GM13977 (cell line): ENCODE measurements around the gene MSANTD1.
"Not testable (repeated sequence)": the region's sequence is repeated elsewhere in the genome, so short reads cannot be mapped to it uniquely, and the experiment has no call there.

ENCODE experiments used
- DNase-seq: peaks from one replicate; pipeline ENCODE4 v3.0.0; 2012; ENCODE audit warnings: low spot score
- in situ Hi-C: fragments of 300-500 bp; cut with MboI; formaldehyde crosslinking; loops from one replicate; pipeline ENCODE4 v1.12.0; 2022; ENCODE audit warnings: low sequenced_read_pairs, low pct_unique_long_range_greater_than_20kb, mixed read lengths, inconsistent platforms; ENCODE audit not compliant: unreplicated experiment
- TF ChIP-seq, protein P1 (sequence below): IDR thresholded peaks from 2 replicates; pipeline ENCODE4 v1.5.1; 2012; ENCODE audit warnings: mild to moderate bottlenecking, control low read depth; ENCODE audit not compliant: insufficient read depth; ENCODE audit errors: extremely low read depth, missing control alignments

The MSANTD1 gene

GRCh38 chr4:3296651-3297050 is 47.7 kb downstream of the MSANTD1 start:
- in situ Hi-C loops = no loop called here
- no peak for DNase-seq
- TF ChIP-seq, protein P1, sequence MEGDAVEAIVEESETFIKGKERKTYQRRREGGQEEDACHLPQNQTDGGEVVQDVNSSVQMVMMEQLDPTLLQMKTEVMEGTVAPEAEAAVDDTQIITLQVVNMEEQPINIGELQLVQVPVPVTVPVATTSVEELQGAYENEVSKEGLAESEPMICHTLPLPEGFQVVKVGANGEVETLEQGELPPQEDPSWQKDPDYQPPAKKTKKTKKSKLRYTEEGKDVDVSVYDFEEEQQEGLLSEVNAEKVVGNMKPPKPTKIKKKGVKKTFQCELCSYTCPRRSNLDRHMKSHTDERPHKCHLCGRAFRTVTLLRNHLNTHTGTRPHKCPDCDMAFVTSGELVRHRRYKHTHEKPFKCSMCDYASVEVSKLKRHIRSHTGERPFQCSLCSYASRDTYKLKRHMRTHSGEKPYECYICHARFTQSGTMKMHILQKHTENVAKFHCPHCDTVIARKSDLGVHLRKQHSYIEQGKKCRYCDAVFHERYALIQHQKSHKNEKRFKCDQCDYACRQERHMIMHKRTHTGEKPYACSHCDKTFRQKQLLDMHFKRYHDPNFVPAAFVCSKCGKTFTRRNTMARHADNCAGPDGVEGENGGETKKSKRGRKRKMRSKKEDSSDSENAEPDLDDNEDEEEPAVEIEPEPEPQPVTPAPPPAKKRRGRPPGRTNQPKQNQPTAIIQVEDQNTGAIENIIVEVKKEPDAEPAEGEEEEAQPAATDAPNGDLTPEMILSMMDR = no peak

DNA sequence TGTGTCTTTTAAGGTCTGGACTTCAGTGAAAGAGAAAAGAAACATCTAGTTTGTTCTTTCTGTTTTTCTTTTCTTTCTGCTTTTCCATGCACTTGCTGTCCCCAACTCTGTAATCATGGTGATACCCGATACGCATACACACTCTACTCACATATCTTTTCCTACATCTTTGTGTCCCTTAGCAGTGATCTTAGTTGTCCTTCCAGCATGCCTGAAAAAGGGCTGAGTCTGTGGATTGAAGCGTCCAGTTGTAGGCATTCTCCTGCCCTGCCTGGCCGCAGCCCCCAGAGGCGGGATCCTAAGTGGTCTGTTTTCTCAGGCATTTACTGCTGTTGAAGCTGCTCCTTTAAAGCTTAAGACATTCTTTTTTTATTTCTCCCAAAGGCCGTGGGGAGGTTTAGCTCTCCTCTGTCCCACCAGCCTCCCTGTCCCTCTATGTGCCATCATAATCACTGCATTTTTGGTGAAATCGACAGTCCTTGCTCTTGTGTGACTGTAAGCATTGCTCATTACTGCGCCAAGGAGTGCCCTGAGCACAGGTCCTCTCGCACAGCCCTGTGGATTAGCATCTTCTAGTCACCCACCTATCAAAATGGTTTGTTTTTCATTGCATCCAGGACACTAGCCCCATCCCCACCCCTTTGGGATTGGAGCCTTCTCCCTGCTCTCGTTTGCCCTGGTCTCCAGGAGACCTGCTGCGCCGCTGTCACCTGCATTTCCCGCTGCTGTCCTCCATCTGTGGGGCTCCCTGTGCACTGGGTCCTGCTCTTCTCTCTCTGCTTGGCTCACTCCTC is 48.3 kb downstream of the MSANTD1 start:
- TF ChIP-seq, protein P1 = no peak
- in situ Hi-C loops = no loop called here
- DNase-seq = no peak

DNA sequence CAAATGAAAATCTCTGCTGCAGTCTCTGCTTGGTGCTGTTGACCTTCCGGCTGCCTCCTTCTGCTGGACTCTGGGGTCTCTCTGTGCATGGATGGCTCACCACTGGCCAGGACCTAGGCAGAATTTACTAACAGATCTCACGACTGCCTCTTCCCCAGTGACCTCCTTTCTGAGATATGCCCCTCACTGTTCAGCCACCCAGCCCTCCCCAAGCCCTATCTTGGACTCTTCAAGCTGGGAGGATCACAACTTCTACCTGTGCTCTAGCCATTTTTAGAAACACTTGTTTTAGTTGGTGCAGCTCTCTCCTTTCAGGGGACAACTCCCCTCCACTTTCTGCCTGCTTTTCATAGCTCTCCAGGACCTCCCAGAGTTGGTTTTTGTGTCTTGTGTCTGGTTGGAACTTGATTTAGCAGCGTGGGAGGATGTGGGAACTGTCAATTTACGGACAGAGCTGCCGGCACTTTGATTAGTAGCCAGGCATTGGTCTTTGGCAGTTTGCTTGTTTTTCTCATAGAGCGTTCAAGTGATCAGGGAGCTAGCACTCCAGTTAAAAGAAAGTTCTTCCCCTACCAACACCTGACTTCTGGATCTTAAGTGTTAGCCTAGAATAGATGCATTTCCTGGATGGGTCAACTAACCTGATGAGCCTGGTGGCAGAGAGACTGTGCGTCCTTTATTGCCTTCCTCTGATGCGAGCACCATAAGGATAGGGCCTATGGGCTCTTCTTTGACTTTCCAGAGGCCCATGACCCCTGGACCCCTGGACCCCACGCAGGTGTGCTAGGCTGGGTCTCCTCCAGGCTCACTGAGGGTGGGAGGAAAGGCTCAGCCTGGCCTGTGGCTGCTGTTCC is 50.4 kb downstream of the MSANTD1 start:
- in situ Hi-C loops = no loop called here
- TF ChIP-seq, protein P1 = no peak
- no peak for DNase-seq

- in situ Hi-C loops = no loop called here
- DNase-seq = no peak
- TF ChIP-seq, protein P1 = no peak
Observed at GRCh38 chr4:3299976-3300671, 51.2 kb downstream of the MSANTD1 start.

DNA sequence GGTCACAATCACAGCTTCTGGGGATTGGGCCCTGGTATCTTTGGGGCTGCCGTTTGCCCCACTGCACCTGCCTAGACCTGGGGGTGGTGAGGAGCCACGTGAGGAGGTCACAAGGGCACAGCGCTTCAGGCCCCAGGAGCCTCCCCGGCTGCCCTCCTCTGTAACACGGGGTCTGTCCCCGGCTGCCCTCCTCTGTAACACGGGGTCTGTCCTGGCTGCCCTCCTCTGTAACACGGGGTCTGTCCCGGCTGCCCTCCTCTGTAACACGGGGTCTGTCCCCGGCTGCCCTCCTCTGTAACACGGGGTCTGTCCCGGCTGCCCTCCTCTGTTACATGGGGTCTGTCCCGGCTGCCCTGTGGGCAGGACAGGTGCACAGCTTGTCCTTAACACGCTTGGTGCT is 51.9 kb downstream of the MSANTD1 start:
- DNase-seq, in situ Hi-C loops: not testable (repeated sequence)

DNA sequence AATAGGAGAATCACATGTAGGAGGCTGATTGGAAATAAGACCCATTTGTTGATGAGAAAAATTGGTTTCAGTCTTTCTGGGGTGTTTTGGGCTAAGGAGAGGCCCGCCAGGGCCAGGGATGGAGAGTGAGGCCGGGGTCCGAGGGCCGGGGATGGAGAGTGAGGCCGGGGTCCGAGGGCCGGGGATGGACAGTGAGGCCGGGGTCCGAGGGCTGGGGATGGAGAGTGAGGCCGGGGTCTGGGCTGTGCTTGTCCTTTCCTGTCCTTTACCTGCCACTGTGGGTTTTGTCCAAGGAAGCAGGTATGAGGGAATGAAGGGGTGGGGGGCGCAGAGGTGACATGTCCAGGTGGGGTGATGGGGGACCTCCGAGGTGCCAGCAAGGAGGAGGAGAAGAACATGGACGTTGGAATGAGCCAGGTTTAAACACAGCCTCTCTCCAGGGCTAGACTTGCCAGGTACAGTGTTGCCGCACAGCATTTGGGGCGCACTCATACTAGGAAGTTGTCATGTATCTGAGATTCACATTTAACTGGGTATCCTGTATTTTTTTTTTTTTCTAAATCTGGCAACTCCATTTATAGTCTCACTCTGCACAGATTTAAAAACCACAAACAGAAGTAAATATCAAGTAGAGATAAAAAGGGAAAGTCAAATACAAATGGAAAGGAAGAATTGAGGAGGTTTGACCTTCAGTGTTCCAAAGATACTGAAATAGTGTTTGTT is 52.7 kb downstream of the MSANTD1 start:
- no peak for DNase-seq
- in situ Hi-C loops = no loop called here
- TF ChIP-seq, protein P1 = no peak
